GM18502 (cell line): Measurements from ENCODE around the gene GGCX.
A peak's percentile ranks its signal among the peaks of the same experiment; 100 is the strongest.
"Not testable (repeated sequence)": the region's sequence is repeated elsewhere in the genome, so short reads cannot be mapped to it uniquely, and the experiment has no call there.

ENCODE experiments used
- ATAC-seq: cut with Tn5 transposase; IDR thresholded peaks from one replicate; pipeline ENCODE4 v1.9.1; 2021; ENCODE audit warnings: mild to moderate bottlenecking; ENCODE audit not compliant: unreplicated experiment, poor library complexity

The GGCX gene

DNA sequence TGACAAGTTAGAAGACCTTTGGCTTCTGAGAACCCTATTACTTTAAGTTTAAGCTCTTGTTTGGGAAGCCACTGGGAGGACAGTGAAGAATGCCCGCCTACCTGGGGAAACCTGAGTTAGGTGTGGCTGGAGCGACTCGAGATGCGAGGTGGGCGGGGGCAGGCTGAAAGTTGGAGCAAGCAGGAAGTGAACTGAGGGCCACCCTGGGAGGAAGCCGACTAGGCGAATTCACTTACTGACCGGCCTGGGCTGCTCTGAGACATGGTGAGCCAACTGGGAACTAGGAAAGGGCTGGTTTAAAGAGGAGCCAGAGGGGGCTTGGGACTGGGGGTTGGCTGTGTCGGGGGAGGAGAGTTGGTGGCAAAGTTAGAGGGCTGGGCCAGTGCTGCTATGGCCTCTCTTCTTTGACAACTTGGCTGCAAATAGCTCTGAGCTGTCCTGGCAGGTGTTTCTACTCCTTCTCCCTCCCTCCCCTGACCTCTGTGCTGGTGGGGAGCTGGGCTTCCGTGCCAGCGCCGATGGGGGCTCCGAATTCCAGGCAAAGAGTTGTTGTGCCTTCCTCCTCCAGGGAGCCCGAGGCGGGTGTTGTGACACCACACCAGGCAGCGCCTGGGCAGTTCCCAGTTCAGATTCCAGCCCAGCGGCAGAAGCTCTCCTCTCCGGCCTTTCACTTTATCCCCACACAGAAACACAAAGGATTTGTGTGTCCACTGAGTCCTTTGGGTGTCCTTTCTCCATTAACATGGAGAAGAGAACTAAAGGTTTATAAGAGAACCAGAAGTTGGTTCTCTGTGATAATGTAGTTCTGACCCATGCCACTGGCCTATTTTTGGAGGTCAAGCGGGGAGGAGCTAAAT lies 16.3 kb upstream of the GGCX start, which contains the start of gene VAMP8:
Gene VAMP8, plus strand, starts transcription at position 201 of the 857 bp plus-strand sequence. Its CDS starts 61 bp downstream, at position 262.
- peak; percentile 60 for ATAC-seq

DNA sequence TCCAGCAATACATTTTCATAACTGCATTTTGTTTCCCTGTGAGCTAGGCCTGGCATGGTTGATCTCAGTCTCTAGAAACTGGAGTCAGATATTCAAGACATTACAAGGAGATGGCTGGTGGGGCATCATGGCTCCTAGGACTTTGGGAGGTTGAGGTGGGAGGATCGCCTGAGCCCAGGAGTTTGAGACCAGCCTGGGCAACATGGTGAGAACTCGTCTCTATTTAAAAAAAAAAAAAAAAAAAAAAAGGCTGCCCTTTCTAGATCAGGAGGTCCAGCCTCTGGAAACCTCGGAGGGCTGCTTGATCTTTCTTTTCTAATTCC lies 15.7 kb upstream of the GGCX start:
- no peak for ATAC-seq

GRCh38 chr2:85575739-85576138 lies 14.4 kb upstream of the GGCX start:
- no peak for ATAC-seq

DNA sequence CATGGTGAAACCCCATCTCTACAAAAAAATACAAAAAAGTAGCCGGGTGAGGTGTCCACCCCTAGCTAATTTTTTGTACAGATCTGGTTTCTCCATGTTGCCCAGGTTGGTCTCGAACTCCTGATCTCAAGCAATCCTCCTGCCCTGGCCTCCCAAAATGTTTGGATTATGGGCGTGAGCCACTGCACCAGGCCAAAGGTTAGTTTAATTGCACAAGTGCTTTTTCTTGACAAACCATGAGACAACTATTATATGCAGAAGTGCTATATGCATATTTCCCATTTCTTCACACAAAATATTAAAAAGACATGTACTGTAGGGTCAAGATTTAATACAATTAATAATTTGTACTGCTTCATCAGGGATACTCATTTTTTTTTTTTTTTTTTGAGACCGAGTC lies 5.0 kb upstream of the GGCX start:
- no peak for ATAC-seq

GRCh38 chr2:85564144-85564563 lies 2.9 kb upstream of the GGCX start:
- ATAC-seq = no peak

DNA sequence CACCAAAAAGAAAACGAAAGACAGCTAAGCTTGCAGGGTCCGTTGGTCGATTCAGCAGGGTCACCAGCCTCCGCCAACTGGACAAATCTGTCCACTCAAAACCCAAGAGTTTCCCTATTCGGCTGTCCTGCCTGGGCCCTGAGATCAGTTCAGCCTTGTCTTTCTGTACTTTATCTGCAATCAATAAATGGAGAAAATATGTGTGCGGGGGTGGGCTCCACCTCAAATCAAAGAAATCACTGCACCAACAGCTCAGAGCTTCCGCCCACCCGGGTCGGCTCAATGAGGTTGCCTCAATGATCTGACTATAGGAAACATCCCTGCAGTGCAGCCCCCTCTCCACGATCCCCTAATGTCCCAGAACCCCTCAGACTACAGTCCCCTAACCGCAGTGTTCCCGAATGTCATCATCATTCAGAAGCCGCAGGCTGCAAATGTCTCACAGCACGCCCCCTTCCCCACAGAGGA lies 447 bp downstream of the GGCX start:
- peak; percentile 28 for ATAC-seq

DNA sequence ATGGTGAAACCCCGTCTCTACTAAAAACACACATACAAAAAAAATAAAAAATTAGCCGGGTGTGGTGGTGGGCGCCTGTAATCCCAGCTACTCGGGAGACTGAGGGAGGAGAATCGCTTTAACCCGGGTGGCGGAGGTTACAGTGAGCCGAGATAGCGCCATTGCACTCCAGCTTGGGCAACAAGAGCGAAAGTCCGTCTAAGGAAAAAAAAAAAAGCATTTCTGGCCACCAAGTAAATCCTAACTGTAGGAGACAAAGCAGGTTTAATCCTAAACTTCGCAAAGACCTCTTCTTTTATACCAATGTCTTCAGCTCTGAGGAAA lies 928 bp downstream of the GGCX start:
- not testable (repeated sequence) for ATAC-seq

- ATAC-seq = no peak
These were observed 3.1 kb downstream of the GGCX start for GRCh38 chr2:85558160-85558559.

- ATAC-seq = no peak
These were observed 4.2 kb downstream of the GGCX start for GRCh38 chr2:85557130-85557529.

DNA sequence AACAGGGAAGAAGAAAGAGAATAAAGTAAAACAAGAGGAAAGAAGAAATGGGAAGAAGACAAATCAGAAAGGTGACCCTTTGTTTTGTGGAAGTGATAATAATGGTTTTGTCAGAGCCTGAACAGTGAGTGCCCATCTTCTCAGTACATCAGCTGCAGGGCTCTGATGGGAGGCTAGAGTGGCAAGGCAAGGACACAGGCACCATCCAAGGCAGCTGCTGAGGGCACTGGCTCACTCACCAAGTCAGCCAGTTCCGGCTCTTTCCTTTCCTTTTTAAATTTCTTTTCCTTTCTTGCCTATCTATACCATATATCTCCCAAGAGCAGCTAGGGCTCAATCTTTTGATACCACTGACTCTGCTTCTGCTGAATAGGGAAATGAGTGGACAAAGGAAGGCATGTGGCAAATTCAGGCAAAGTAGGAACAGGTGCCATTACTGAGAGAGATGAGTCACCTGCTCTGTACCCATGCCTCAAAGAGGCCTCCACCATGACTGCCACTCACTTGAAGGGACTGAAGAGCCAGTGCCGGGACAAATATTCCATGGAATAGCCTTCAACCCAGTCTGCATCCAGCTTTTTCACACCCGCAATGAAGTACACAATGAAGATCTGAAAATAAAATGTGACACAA lies 6.2 kb downstream of the GGCX start:
- ATAC-seq = no peak

DNA sequence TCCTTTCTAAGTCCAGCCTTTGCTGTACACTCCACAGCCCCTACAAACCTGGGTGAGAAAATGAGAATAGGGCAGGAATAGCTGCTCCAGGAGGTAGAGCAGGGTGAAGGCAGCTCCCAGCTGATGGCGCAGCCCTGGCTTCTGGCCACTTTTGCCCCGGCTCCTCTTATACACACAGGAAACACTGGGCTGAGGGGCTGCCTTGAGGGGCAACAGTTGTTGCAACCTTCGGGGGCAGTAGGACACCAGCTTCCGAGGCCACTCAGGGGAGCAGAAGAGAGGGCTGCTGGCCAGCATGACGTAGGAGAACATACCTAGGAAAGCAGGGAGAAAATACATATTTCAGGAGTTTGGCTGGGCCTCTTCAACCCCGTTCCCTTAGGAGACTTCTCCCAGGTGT lies 8.1 kb downstream of the GGCX start:
- ATAC-seq = no peak

- peak; percentile 78 for ATAC-seq
These were observed 9.3 kb downstream of the GGCX start for GRCh38 chr2:85551698-85552678.

DNA sequence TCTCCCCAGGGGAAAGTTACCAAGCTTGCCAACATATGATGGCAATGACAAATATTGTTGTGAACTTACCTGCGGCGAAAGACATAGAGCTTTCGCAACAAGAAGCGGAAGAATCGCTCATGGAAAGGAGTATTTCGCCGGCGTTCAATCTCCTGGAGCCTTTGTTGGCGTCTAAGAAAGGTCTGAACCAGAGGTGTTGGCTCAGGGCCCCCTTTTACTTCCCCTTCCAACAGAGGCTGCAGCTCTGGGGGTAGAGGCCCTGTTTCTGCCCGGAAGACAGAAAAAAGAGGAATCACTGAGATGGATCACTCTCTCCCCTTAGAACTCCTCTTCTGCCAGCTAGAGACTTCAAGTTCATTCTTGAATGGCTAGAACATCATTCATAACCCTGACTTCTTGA lies 10.8 kb downstream of the GGCX start:
- ATAC-seq = no peak

GRCh38 chr2:85549826-85550225 lies 11.5 kb downstream of the GGCX start:
- no peak for ATAC-seq

DNA sequence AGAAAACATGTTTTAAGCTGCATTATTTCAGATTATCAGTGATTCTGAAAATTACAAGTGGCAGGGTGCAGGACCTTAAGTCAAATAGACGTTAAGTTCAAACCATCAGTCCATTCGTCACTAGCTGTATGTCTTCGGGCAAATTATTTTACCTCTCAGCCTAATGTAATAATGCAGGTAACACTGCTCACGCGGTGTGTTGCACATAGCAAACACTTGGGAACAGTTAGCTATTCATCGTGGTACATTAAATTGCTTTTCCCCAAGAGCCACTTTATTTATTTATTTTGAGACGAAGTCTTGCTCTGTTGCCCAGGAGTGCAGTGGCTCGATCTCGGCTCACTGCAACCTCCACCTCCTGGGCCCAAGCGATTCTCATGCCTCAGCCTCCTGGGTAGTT lies 12.2 kb downstream of the GGCX start:
- ATAC-seq = no peak

DNA sequence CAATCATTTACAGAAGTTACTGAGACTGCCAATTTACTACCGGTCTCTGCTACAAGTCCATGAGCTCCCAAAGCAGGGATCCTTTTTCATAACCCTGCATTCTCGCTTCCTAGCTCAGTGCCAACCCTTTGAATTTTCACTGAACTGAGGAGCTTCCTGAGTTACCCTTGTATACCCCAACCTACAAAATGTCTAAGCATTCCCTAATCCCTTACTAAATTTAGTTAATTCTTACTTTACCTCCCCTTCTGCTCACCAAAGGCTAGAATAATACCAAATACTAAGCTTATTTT lies 12.7 kb downstream of the GGCX start:
- no peak for ATAC-seq

DNA sequence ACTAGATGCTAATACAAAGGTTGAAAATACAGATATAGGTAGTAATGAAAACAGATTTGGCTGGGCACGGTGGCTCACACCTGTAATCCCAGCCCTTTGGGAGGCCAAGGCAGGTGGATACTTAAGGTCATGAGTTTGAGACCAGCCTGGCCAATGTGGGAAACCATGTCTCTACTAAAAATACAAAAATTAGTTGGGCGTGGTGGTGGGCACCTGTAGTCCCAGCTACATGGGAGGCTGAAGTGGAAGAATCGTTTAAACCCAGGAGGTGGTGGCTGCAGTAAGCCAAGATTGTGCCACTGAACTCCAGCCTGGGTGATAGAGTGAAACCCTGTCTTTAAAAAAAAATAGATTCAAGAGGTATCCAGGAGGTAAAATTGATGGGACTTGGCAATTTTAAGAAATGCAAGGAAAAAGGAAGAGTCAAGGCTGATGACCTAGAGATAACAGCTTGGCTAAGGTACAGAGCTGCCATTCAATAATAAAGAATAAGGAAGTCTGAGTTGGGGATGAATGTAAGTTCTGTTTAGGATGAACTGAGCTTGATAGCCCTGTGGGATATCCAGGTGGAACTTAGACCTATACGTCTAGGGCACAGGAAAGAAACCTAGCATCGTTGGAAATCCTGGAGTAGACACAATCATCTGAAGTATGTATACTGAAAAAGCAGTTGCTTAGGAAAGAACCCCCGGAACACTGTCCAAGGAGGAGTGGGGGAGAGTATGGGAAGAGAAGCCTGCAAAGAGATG lies 13.3 kb downstream of the GGCX start:
- no peak for ATAC-seq

GRCh38 chr2:85547089-85547858 lies 14.0 kb downstream of the GGCX start:
- no peak for ATAC-seq

- no peak for ATAC-seq
These were observed 15.5 kb downstream of the GGCX start for GRCh38 chr2:85545780-85546240.
